Peyer's patch (tissue), 4 donors: ENCODE results near the gene TNFRSF18.

Source experiments
- CTCF ChIP-seq, 6 experiments: fragments of 450-650 bp in 4 of 6; fragments of 200-600 bp in 2 of 6; sonication (generic) in 1 of 6; IDR thresholded peaks; one replicate each; pipeline ENCODE4 v1.5.1; 2017 to 2019; ENCODE audit warnings: antibody characterized with exemption in 6 of 6, mild to moderate bottlenecking in 3 of 6, moderate library complexity in 1 of 6
- POLR2A ChIP-seq, 2 donors: fragments of 450-650 bp; IDR thresholded peaks; one replicate each; pipeline ENCODE4 v1.5.1; 2017; ENCODE audit warnings: antibody characterized with exemption in 2 of 2, mild to moderate bottlenecking in 2 of 2, moderate library complexity in 2 of 2

GRCh38 chr1:1207571-1207892 is 1.1 kb upstream of the TNFRSF18 start:
- TF ChIP-seq CTCF (IDR thresholded peaks at IDR 0.05) (no peak), POLR2A (IDR thresholded peaks at IDR 0.05) (no peak)
